ENCODE measurements around the gene TRMT61B. TPM values are rescaled to one million over a fixed set of nuclear protein-coding genes. Genes with fewer than 3 reads are reported as not detected.

The TRMT61B gene
- total and polyA plus RNA-seq, 9 of the 15 experiments (the other 6 are each of a cell fraction or from before 2014, with no cell fraction given) = 13.2 to 28.3 (median 19.5) TPM

DNA sequence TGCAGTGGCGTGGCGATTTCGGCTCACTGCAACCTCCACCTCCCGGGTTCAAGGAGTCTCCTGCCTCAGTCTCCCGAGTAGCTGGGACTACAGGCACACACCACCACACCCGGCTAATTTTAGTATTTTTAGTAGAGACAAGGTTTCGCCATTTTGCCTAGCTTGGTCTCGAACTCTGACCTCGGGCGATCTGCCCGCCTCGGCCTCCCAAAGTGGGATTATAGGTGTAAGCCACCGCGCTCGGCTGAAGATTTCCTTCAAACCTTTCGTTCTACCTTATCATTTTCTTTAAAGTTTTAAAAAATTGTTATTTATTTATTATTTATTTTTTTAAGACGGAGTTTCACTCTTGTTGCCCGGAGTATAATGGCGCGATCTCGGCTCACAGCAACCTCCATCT is 23.4 kb upstream of the TRMT61B start:
- intact Hi-C loops (cut with micrococcal nuclease) (no loop called here), in situ Hi-C loops (cut with MboI) (no loop called here)
- H3K27ac ChIP-seq (ENCODE audit: extremely low read depth, low read depth, low read length) = no peak overlapping the region
- peaks cover 32% of the 10 kb centered on the region for H3K36me3 ChIP-seq (ENCODE audit: control insufficient read depth, insufficient read depth, low read length)
- no peak overlapping the region for H3K9ac ChIP-seq (ENCODE audit: insufficient read depth in 1 of 2, low read depth in 2 of 2, low read length in 2 of 2)
- H4K20me1 ChIP-seq (replicated peaks; ENCODE audit: control insufficient read depth, insufficient read depth, low read length) = peaks cover 23% of the 10 kb centered on the region
- H3K9me3 ChIP-seq (replicated peaks; ENCODE audit: control insufficient read depth, insufficient read depth, low read depth, low read length) = no peaks in the 10 kb centered on the region
- 95% methylated on average over 20 of the region's 21 CpGs for WGBS (ENCODE audit: insufficient coverage, low coverage, missing lambda C conversion rate)
- BruUV-seq (replicated peaks) = no TSS peak
- no peaks in the 10 kb centered on the region for H3K27me3 ChIP-seq (ENCODE audit: control insufficient read depth in 2 of 2, insufficient read depth in 2 of 2, low read length in 2 of 2)
- no peak for ATAC-seq
- H2AFZ ChIP-seq (ENCODE audit: low read depth, low read length) = peak overlapping the region; percentile 75; the same call in 1 of the 2 replicates
- no peak overlapping the region for H3K4me2 ChIP-seq (ENCODE audit: insufficient read depth, low read length)
- POLR2A ChIA-PET = interaction anchor here (1.5 kb wide), 1 partner anchor 14 kb away, joined by 6 read pairs; no protein-coding TSS in a partner anchor
- H3K79me2 ChIP-seq (ENCODE audit: control insufficient read depth, insufficient read depth, low read length) = peaks cover 42% of the 10 kb centered on the region
- peaks cover 10 to 13% of the 10 kb centered on the region in 2 experiments; a peak in 4 of 5 replicates for H3K4me1 ChIP-seq (replicated peaks in 1 of 2; ENCODE audit: control insufficient read depth in 2 of 2, insufficient read depth in 2 of 2, low read length in 2 of 2)
- H3K4me3 ChIP-seq = no peak overlapping the region
- TF ChIP-seq FOXK2 (conservative IDR thresholded peaks at IDR 0.05 in 1 of 2, IDR thresholded peaks at IDR 0.05 in 1 of 2; ENCODE audit: low read depth in 2 of 2) (no peak), MTA2 (IDR thresholded peaks at IDR 0.05; ENCODE audit: low read depth) (no peak), ZNF263 (CRISPR knock-in tag; IDR thresholded peaks at IDR 0.05; ENCODE audit: borderline replicate concordance) (no peak), TSHZ1 (CRISPR knock-in tag; IDR thresholded peaks at IDR 0.05) (no peak), THRA (IDR thresholded peaks at IDR 0.05) (no peak), ZBTB26 (CRISPR knock-in tag; IDR thresholded peaks at IDR 0.05) (no peak)
- DNase-seq (ENCODE audit: extremely low read depth in 1 of 4, low spot score in 3 of 4) = no peak
- CTCF ChIA-PET (ENCODE audit: low intra/inter-chr PET ratio) = no interaction called here
- FAIRE-seq = no peak
- H3K9me1 ChIP-seq (ENCODE audit: control insufficient read depth, insufficient read depth, low read length) = no peaks in the 10 kb centered on the region
